ENCODE measurements around the gene TXNRD2. TPM values are rescaled to one million over a fixed set of nuclear protein-coding genes. Genes with fewer than 3 reads are reported as not detected.
"Not testable (repeated sequence)": the region's sequence is repeated elsewhere in the genome, so short reads cannot be mapped to it uniquely, and the experiment has no call there.

The TXNRD2 gene
- polyA plus RNA-seq, 3 donors, result 29.9 to 36.0 (median 30.0) TPM

GRCh38 chr22:19957445-19957844, 15.8 kb upstream of the TXNRD2 start:
- no peak for DNase-seq

GRCh38 chr22:19955241-19956128, 13.9 kb upstream of the TXNRD2 start:
- DNase-seq, result no peak

GRCh38 chr22:19951346-19951745, 9.7 kb upstream of the TXNRD2 start:
- DNase-seq, result no peak

- no peak for DNase-seq
These were observed 6.6 kb upstream of the TXNRD2 start for GRCh38 chr22:19948057-19948760.

- DNase-seq, result no peak
These were observed 1.7 kb upstream of the TXNRD2 start for GRCh38 chr22:19943082-19944026.

GRCh38 chr22:19942157-19943081, 801 bp upstream of the TXNRD2 start:
- DNase-seq, result no peak

GRCh38 chr22:19940536-19941364, 868 bp downstream of the TXNRD2 start:
- DNase-seq, result no peak

GRCh38 chr22:19937616-19938473, 3.8 kb downstream of the TXNRD2 start:
- DNase-seq, result no peak

GRCh38 chr22:19936513-19936912, 5.1 kb downstream of the TXNRD2 start:
- DNase-seq, result no peak

- DNase-seq, result not testable (repeated sequence)
These were observed 6.4 kb downstream of the TXNRD2 start for GRCh38 chr22:19935123-19935718.

- DNase-seq, result no peak
These were observed 8.0 kb downstream of the TXNRD2 start for GRCh38 chr22:19933341-19934241.

- DNase-seq, result no peak
These were observed 9.0 kb downstream of the TXNRD2 start for GRCh38 chr22:19932367-19933206.

- DNase-seq, result no peak
These were observed 10.1 kb downstream of the TXNRD2 start for GRCh38 chr22:19931514-19931913.

GRCh38 chr22:19930551-19931486, 10.8 kb downstream of the TXNRD2 start:
- no peak for DNase-seq
